Suprapubic skin (tissue), 4 donors: ENCODE measurements around the gene NEURL4.

Experiments used
- CTCF ChIP-seq, 2 donors: fragments of 200-600 bp in 1 of 2; fragments of 450-650 bp in 1 of 2; sonication (generic) in 1 of 2; IDR thresholded peaks; one replicate each; pipeline ENCODE4 v1.5.1; 2016 to 2019; ENCODE audit warnings: antibody characterized with exemption in 2 of 2, mild to moderate bottlenecking in 1 of 2, moderate library complexity in 1 of 2
- POLR2A ChIP-seq, 2 donors: fragments of 450-650 bp; IDR thresholded peaks; one replicate each; pipeline ENCODE4 v1.6.1; 2017; ENCODE audit warnings: antibody characterized with exemption in 2 of 2, mild to moderate bottlenecking in 2 of 2, moderate library complexity in 2 of 2
- POLR2AphosphoS5 ChIP-seq, 3 donors: sonication (generic); formaldehyde crosslinking; IDR thresholded peaks; one replicate each; pipeline ENCODE4 v1.6.1; 2017; ENCODE audit warnings: antibody characterized with exemption in 3 of 3

- TF ChIP-seq POLR2A (IDR thresholded peaks at IDR 0.05) (no peak), CTCF (IDR thresholded peaks at IDR 0.05) (no peak), POLR2AphosphoS5 (IDR thresholded peaks at IDR 0.05) (no peak)
Measured at GRCh38 chr17:7374353-7374752, 45.2 kb upstream of the NEURL4 start.
